Stimulated activated CD4-positive, alpha-beta T cell treated with anti-CD3 and anti-CD28 coated beads, Interleukin-1b, Interleukin-23, amount 100 ng/mL, for 1 hour (primary cell): ENCODE measurements around the gene ARHGEF17.

Experiments
- DNase-seq, 2 donors: peaks; one replicate each; pipeline ENCODE4 v3.0.0-alpha.2; 2020; ENCODE audit warnings: low read depth in 2 of 2

ARHGEF17 gene

DNA sequence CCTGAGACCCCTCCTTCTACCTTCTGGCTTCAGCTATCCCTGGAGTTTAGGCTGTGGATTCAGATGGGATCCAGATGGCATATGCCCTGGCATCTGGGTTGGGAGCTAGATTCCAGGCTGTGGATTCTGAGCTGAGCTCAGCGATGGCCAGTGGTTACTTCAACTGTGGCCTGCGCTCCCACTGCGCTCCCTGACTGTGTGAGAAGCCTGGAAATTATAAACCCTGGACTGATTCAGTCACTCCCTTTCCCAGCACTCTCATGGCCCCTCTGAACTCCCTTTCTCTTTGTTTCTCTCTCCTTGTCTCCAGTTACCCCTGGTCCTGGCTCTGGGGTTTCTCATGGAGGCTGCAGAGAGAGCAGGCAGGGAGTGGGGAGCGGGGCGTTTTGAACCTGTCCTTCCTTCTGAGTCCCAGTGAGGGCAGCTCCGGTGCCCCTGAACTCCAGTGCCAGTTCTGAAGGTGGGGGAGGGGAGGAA lies 4.8 kb downstream of the ARHGEF17 start:
- no peak for DNase-seq

- DNase-seq = no peak
Measured at GRCh38 chr11:73313652-73314051, 5.6 kb downstream of the ARHGEF17 start.

- DNase-seq = no peak
Measured at GRCh38 chr11:73314117-73314961, 6.3 kb downstream of the ARHGEF17 start.

- DNase-seq = no peak
Measured at GRCh38 chr11:73315293-73316020, 7.4 kb downstream of the ARHGEF17 start.

DNA sequence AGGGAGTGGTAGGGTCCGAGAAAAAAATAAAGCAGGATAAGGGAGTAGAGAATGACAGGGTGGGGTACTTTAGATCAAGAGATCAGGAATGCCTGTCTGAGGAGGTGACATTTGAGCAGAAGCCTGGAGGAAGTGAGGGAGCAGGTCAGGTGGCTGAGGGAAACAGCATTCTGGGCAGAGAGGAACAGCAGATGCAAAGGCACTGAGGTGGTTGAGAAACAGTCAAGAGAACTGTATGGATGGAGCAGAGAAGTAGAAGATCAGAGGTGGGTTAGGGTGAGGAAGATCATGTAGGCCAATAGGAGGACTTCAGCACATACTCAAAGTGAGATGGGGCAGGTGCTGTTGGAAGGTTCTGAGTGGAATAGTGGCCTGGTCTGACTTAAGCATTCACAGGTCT lies 8.3 kb downstream of the ARHGEF17 start:
- no peak for DNase-seq

- DNase-seq = no peak
Measured at GRCh38 chr11:73317373-73317772, 9.3 kb downstream of the ARHGEF17 start.

DNA sequence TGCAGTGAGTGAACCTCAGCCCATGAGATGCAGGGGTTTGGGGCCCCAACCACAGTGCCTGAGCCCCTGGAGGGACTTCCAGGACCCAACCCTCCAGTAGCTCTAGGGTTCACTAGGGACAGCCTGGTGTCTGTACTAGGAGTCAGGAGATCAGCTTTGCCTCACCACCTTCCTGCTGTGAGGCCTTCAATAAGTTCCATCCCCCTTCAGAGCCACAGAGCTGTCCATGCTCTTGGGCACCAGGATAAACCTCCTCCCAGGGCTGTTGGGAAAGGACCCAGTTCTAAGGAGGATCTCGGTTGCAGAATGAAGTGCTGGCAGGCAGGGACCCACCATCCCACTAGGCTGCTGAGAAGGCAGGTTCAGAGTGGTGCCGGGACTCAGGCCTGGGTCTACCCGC lies 9.7 kb downstream of the ARHGEF17 start:
- no peak for DNase-seq

DNA sequence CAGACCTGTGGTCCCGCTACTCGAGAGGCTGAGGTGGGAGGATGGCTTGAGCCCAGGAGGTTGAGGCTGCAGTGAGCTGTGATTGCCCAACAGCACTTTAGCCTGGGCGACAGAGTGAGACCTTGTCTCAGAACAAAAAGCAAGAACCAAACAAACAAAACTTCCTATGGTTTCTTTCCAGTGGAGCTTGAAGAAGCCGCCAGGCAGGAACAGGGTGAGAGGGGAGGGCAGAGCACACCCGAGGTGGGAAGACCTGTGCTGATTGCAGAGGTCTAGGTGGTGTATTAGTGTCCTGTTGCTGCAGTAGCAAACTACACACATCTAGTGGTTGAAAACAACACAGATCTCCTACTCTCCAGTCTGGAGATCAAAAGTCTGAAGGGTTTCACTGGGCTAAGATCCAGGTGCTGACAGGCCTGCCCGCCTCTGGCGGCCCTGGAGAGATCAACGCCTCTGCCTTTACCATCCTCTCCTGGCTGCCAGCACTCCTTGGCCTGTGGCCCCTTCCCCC lies 10.5 kb downstream of the ARHGEF17 start:
- DNase-seq = no peak

GRCh38 chr11:73320763-73321603 lies 12.9 kb downstream of the ARHGEF17 start:
- no peak for DNase-seq

DNA sequence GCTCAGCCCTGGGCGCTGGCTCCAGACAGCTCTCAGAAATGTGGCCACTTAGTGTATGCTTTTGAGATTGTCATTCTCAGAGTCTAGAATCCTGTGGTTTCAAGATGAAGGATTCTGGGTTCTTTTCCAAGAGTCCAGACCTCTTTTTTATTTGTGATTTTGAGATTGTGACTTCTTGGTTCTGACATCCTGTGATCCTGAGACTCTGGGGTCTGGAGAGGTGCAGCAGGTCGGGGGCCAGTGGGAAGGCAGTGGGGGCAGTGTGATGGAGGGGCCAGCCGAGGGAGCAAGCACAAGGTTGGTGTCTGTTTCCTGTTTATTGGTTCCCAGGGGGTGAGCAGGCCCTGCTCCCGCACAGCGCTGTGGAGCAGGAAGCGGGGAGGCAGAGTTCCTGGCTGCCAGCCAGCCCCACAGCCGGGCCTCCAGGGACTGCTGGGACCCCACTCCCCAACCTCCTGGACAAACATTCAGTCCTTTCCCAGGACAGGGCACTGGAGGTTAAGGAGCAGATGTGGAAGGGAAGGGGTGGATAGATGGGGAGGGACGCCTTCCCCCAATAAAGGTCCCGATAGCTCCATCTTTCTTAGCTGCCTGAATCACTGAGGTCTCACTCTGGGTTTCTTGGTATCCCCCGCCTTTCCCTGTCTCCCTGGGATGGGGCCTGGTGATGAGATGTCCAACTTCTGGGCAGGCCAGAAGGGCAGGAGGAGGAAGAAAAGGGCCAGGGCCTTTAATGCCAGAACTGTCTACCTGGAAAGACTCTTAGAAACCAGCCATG lies 13.7 kb downstream of the ARHGEF17 start:
- DNase-seq = no peak

- no peak for DNase-seq
Measured at GRCh38 chr11:73322382-73323306, 14.6 kb downstream of the ARHGEF17 start.

DNA sequence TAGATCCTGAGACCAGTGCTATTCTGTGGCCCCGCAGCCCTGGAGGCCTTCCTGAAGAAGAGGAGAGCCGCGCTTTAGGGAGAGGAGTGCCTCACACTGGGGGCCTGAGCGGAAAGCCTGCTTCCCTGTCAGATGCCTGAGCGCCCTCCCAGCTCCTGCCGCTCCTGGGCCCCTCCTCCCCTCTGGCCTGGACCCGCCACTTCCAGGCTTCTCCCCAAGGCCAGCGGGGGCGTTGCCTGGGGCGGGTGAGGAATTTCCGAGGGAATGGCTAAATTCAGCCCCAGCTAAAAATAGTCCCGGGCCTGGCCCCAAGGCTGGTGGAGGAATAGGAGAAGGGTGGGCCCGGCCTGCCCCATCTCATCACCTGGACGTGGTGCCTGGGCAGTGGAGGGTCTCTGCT lies 15.4 kb downstream of the ARHGEF17 start:
- DNase-seq = no peak

DNA sequence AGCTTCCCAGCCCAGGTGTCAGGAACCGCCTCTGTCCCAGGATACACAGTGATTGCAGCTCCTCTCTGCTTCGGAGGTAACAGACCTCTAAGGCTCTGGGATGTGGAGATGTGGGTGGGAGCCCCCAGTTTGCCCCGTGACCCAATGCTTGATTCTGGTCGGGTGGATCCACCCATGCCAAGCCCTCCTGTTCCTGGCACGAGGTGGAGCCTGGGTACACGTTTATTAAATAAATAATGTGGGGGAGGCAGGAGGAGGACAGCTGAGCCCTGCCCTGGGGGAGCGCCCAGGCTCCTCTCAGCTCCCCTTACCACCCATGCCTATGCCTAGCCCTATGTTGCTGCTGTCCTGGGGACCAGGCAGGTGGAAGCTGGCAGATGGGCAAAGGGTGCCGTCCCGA lies 16.0 kb downstream of the ARHGEF17 start:
- no peak for DNase-seq

- no peak for DNase-seq
Measured at GRCh38 chr11:73324665-73325035, 16.6 kb downstream of the ARHGEF17 start.

GRCh38 chr11:73325036-73325981 lies 17.2 kb downstream of the ARHGEF17 start:
- no peak for DNase-seq

- DNase-seq = no peak
Measured at GRCh38 chr11:73326929-73327811, 19.1 kb downstream of the ARHGEF17 start.

GRCh38 chr11:73327812-73328364 lies 19.8 kb downstream of the ARHGEF17 start:
- no peak for DNase-seq
